GM18507 (cell line): ENCODE data around the gene ACTMAP.
"Not testable (repeated sequence)": the region's sequence is repeated elsewhere in the genome, so short reads cannot be mapped to it uniquely, and the experiment has no call there.

ENCODE experiments used
- DNase-seq: peaks from one replicate; pipeline ENCODE4 v3.0.0; 2011; ENCODE audit warnings: low read depth; ENCODE audit not compliant: insufficient read length; ENCODE audit errors: extremely low spot score
- FAIRE-seq: peaks from 2 replicates; lab custom pipeline; 2011; peaks lifted over from hg19 to GRCh38; lab: Jason Lieb, UNC

Gene ACTMAP

GRCh38 chr19:40750058-40750873 is at the start of gene ACTMAP:
TSS of gene ACTMAP (minus strand) at chr19:40750477. CDS start at chr19:40749803, 674 bp downstream.
- FAIRE-seq (peak; percentile 99), DNase-seq (peak; percentile 89)

- FAIRE-seq, result peak; percentile 49
These were observed 49.5 kb upstream of the ACTMAP start for GRCh38 chr19:40799558-40800338.

GRCh38 chr19:40798683-40799557 is 48.6 kb upstream of the ACTMAP start, which contains the start of gene EGLN2:
TSS of gene EGLN2 (plus strand) at chr19:40799191. CDS start at chr19:40800573, 1,382 bp downstream.
- DNase-seq, result peak; percentile 82
- peak; percentile 98 for FAIRE-seq

More at GRCh38 chr19:40799558-40800338, 49.5 kb upstream of the ACTMAP start:
- no peak for DNase-seq

- no peak for FAIRE-seq
- peak; percentile 56 for DNase-seq
These were observed 47.8 kb upstream of the ACTMAP start for GRCh38 chr19:40797963-40798682.

GRCh38 chr19:40797166-40797962 is 47.1 kb upstream of the ACTMAP start:
- FAIRE-seq, result no peak
- DNase-seq, result no peak

- FAIRE-seq, result peak; percentile 31
- no peak for DNase-seq
These were observed 41.7 kb upstream of the ACTMAP start for GRCh38 chr19:40791996-40792395.

- FAIRE-seq (no peak), DNase-seq (no peak)
These were observed 41.1 kb upstream of the ACTMAP start for GRCh38 chr19:40791349-40791748.

- FAIRE-seq, result no peak
These were observed 36.1 kb upstream of the ACTMAP start for GRCh38 chr19:40786060-40787037.

GRCh38 chr19:40785526-40785925 is 35.2 kb upstream of the ACTMAP start:
- no peak for DNase-seq
- FAIRE-seq, result no peak

More at GRCh38 chr19:40786060-40787037, 36.1 kb upstream of the ACTMAP start:
- no peak for DNase-seq

GRCh38 chr19:40784146-40784545 is 33.9 kb upstream of the ACTMAP start:
- not testable (repeated sequence) for DNase-seq, FAIRE-seq

GRCh38 chr19:40783711-40784110 is 33.4 kb upstream of the ACTMAP start:
- DNase-seq, result no peak
- FAIRE-seq, result no peak

- DNase-seq (no peak), FAIRE-seq (no peak)
These were observed 30.9 kb upstream of the ACTMAP start for GRCh38 chr19:40781140-40781539.

GRCh38 chr19:40780582-40780981 is 30.3 kb upstream of the ACTMAP start:
- DNase-seq, result no peak
- no peak for FAIRE-seq

- DNase-seq (no peak), FAIRE-seq (no peak)
These were observed 28.5 kb upstream of the ACTMAP start for GRCh38 chr19:40778706-40779284.

- FAIRE-seq (no peak), DNase-seq (peak; percentile 89)
These were observed 27.8 kb upstream of the ACTMAP start, which contains the start of gene RAB4B for GRCh38 chr19:40777937-40778705. TSS of gene RAB4B (plus strand) at chr19:40778247. CDS start at chr19:40778376, 129 bp downstream.

GRCh38 chr19:40777645-40777936 is 27.3 kb upstream of the ACTMAP start:
- FAIRE-seq (no peak), DNase-seq (no peak)
